ENCODE data around the gene EYA4.

EYA4 gene

GRCh38 chr6:133266186-133266585 is 25.0 kb downstream of the EYA4 start:
- no peak for TF ChIP-seq CTCF (IDR thresholded peaks at IDR 0.05; ENCODE audit: low read depth, low read length)
- H3K4me3 ChIP-seq (ENCODE audit: low read depth, low read length): no peak overlapping the region

GRCh38 chr6:133268621-133269020 is 27.5 kb downstream of the EYA4 start:
- TF ChIP-seq CTCF (IDR thresholded peaks at IDR 0.05; ENCODE audit: low read depth, low read length): no peak

GRCh38 chr6:133274813-133275212 is 33.7 kb downstream of the EYA4 start:
- no peak overlapping the region for H3K4me3 ChIP-seq (ENCODE audit: low read depth, low read length)
- TF ChIP-seq CTCF (IDR thresholded peaks at IDR 0.05; ENCODE audit: low read depth, low read length): no peak

More at GRCh38 chr6:133268621-133269020, 27.5 kb downstream of the EYA4 start:
- no peak overlapping the region for H3K4me3 ChIP-seq (ENCODE audit: low read depth, low read length)

- TF ChIP-seq CTCF (IDR thresholded peaks at IDR 0.05; ENCODE audit: low read depth, low read length): no peak
- H3K4me3 ChIP-seq (ENCODE audit: low read depth, low read length): no peak overlapping the region
These were observed 34.1 kb downstream of the EYA4 start for GRCh38 chr6:133275213-133275612.

GRCh38 chr6:133277228-133277899 is 36.2 kb downstream of the EYA4 start:
- no peak for TF ChIP-seq CTCF (IDR thresholded peaks at IDR 0.05; ENCODE audit: low read depth, low read length)
- no peak overlapping the region for H3K4me3 ChIP-seq (ENCODE audit: low read depth, low read length)

- TF ChIP-seq CTCF (IDR thresholded peaks at IDR 0.05; ENCODE audit: low read depth, low read length): no peak
These were observed 36.9 kb downstream of the EYA4 start for GRCh38 chr6:133277900-133278545.

GRCh38 chr6:133286765-133287164 is 45.6 kb downstream of the EYA4 start:
- peak; percentile 41; the same call in 1 of the 2 replicates for TF ChIP-seq CTCF (IDR thresholded peaks at IDR 0.05; ENCODE audit: low read depth, low read length)
- H3K4me3 ChIP-seq (ENCODE audit: low read depth, low read length): no peak overlapping the region

More at GRCh38 chr6:133277900-133278545, 36.9 kb downstream of the EYA4 start:
- H3K4me3 ChIP-seq (ENCODE audit: low read depth, low read length): no peak overlapping the region

Data from WI38 (cell line).